KBM-7 (cell line): ENCODE results near the gene FDXR.

Source experiments
- DNase-seq: peaks from one replicate; pipeline ENCODE4 v3.0.0-alpha.2; 2015
- in situ Hi-C: fragments of 300-500 bp; cut with MboI; formaldehyde crosslinking; loops from 2 replicates; pipeline ENCODE4 v1.14.3; 2020; ENCODE audit warnings: low sequenced_read_pairs, low pct_unique_long_range_greater_than_20kb, mixed read lengths

FDXR gene

DNA sequence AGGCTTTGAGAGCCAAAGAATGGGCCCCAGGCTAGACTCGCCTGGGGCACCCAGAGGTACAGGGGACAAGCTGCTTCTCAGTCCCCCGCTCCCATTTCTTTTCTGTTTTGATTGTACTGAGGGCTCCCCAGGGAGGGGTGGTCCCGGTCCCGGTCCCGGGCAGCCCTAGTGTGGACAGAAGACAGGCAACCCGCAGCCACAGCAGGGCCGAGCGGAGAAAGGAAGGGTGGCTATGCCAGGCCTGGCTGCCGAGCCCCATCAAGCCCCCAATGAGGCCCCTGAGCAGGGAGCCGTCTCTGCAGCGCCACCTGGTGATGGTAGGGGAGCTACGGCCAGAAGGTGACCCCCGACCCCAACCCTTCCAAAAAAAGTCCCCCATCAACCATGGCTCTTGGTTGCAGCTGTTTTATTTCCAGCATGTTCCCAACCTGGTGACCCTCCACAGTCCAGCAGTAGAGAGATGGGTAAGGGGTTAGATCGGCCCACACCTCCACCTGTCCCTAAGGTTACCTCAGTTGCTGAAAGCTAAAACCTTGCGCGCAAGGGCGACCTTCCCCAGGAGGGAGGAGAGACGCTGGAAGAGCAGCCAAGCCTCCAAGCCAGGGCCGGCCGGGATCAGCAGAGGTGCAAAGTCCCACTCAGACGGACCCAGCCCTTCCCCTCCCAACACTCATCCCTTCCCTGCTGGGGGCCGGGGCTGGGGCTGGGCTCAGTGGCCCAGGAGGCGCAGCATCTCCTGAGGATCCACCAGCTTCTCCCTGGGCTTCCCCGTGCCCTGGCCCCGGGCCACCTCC lies 10.5 kb downstream of the FDXR start:
- in situ Hi-C loops = no loop called here
- peak; percentile 74 for DNase-seq

GRCh38 chr17:74861662-74862107 lies 11.1 kb downstream of the FDXR start:
- DNase-seq = no peak
- in situ Hi-C loops = no loop called here

- DNase-seq = no peak
- in situ Hi-C loops = no loop called here
Observed at GRCh38 chr17:74860872-74861661, 11.7 kb downstream of the FDXR start.

GRCh38 chr17:74860229-74860871 lies 12.4 kb downstream of the FDXR start:
- in situ Hi-C loops = no loop called here
- no peak for DNase-seq

DNA sequence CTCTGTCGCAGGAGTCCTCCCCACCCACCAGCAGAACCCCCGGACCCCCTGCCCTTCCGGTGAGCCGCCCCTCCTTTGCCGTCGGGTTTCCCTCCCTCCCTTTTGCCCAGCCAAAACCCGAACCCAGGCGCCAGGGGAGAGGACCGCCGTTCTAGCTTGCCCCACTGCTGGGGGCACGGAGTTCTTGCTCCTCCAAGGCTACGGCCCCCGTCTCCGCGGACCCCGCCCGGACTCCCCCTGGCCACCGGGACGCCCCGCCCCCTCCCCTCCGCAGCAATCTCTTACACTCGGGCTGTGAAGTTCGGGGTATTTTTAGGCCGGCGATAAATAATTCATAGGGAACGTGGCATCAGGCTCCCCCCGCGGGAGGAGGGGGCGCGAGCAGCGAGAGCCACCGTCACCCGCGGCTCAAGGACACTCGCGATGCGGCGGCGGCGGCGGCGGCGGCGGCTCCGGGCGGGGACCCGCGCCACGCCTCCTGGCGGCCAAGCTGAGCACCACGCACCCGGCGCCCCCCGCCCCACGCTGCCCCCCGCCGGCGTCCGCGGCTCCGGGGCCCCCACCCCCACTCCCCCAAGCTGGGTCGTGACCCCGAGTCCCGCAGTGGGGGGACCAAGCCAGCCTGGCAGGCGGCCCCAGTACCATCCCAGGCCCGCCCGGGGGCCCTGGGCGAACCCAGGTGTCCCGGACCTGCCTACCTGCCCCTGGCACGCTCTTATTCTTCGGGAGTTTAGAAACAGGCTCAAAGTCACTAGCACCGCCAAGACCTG lies 13.2 kb downstream of the FDXR start, which contains the start of gene GRIN2C:
GRIN2C (minus strand) TSS at position 427 of the 770 bp plus-strand sequence. CDS start 4,793 bp downstream, outside the sequence.
- in situ Hi-C loops = no loop called here
- no peak for DNase-seq

GRCh38 chr17:74858672-74859458 lies 13.9 kb downstream of the FDXR start:
- no peak for DNase-seq
- in situ Hi-C loops = no loop called here

- in situ Hi-C loops = no loop called here
- no peak for DNase-seq
Observed at GRCh38 chr17:74857191-74857590, 15.6 kb downstream of the FDXR start.

DNA sequence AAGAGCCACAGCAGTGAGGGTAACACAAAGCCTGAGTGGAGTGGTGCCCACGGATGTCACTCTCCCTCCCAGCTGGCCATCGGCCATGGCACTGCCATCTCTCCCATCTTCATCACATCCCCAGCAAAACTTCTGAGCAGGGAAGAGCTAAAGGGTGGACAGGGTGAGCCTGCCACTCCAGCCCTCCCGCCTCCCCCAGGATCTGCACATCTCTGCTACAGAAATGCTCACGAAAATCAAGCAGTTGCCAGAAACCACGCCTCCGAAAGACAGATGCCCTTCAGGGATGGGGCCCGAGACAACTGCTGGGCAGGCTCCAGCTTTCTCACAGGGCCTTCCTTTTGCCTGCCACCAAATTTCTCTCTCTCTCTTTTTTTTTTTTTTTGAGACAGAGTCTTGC lies 16.7 kb downstream of the FDXR start:
- in situ Hi-C loops = no loop called here
- no peak for DNase-seq

- in situ Hi-C loops = no loop called here
- DNase-seq = no peak
Observed at GRCh38 chr17:74855323-74855722, 17.5 kb downstream of the FDXR start.

- in situ Hi-C loops = no loop called here
Observed at GRCh38 chr17:74854792-74855191, 18.0 kb downstream of the FDXR start.

GRCh38 chr17:74853669-74854068 lies 19.1 kb downstream of the FDXR start:
- no peak for DNase-seq
- in situ Hi-C loops = no loop called here

More at GRCh38 chr17:74854792-74855191, 18.0 kb downstream of the FDXR start:
- DNase-seq = no peak

DNA sequence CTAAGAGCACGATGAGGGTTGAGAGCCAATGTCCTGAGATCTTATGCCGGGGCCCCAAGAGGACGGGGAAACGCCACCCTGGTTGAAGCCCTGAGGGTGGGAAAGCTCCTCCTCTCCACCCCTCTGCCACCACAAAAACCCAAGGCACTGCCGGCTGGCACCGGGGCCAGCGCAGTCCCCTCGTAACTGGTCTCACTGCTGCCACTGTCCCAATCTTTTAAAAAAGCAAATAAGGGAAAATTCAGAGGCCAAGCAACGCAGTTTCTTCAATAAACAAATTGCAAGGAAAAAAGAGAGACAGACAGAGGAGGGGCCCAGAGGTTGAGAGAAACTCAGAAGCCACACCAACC lies 19.8 kb downstream of the FDXR start:
- no peak for DNase-seq
- in situ Hi-C loops = no loop called here

GRCh38 chr17:74852237-74853047 lies 20.4 kb downstream of the FDXR start:
- in situ Hi-C loops = no loop called here
- DNase-seq = no peak

- no peak for DNase-seq
- in situ Hi-C loops = no loop called here
Observed at GRCh38 chr17:74851612-74852236, 21.1 kb downstream of the FDXR start.

DNA sequence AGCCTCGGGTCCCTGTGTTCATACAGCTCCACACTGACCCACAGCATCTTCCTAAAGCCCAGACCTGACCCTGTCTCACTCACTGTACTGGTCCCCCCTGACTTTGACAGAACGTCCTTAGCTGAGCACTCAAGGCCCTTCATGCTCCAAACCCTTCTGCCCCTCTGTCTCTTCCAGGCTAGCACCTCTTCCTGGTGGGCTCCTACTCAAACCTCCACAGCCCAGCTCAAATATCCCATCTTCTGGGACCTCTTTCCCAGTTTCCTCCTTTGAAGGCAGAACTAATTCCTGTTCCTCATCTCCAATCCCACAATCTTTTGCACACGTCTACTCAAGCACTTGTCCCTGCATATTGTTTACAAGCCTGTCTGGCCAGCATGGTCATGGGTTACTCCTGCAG lies 21.9 kb downstream of the FDXR start:
- no peak for DNase-seq
- in situ Hi-C loops = no loop called here

GRCh38 chr17:74850310-74850709 lies 22.5 kb downstream of the FDXR start:
- in situ Hi-C loops = no loop called here
- no peak for DNase-seq

- in situ Hi-C loops = no loop called here
- DNase-seq = no peak
Observed at GRCh38 chr17:74848656-74849399, 24.0 kb downstream of the FDXR start.
